Neural cell (in vitro differentiated cells): Measurements from ENCODE around the gene SET. TPM values are rescaled to one million over a fixed set of nuclear protein-coding genes. Genes with fewer than 3 reads are reported as not detected.

Experiments used
- H2AFZ ChIP-seq: fragments of 200-600, 300-800 bp; sonication (generic), shearing (Covaris generic); 2 replicates; pipeline ENCODE4 v1.6.0; 2014; ENCODE audit warnings: low read depth, mild to moderate bottlenecking, antibody characterized with exemption, low read length, moderate library complexity
- H3F3A ChIP-seq: fragments of 200-600 bp; shearing (Covaris generic); 2 replicates; pipeline ENCODE4 v1.6.1; 2016; ENCODE audit warnings: mild to moderate bottlenecking, moderate library complexity, mixed read lengths, antibody characterized with exemption, low read length; ENCODE audit not compliant: insufficient read depth, poor library complexity, severe bottlenecking
- H3K27ac ChIP-seq: fragments of 200-600, 300-800 bp; sonication (generic), shearing (Covaris generic); 2 replicates; pipeline ENCODE4 v1.5.1; 2014; ENCODE audit warnings: mild to moderate bottlenecking, low read length, moderate library complexity
- H3K27me3 ChIP-seq: fragments of 300-800, 200-600 bp; sonication (generic), shearing (Covaris generic); 2 replicates; pipeline ENCODE4 v1.6.0; 2014; ENCODE audit warnings: mild to moderate bottlenecking, low read depth, low read length, moderate library complexity; ENCODE audit not compliant: insufficient read depth
- H3K36me3 ChIP-seq: fragments of 300-800, 200-600 bp; sonication (generic), shearing (Covaris generic); 2 replicates; pipeline ENCODE4 v1.5.1; 2014; ENCODE audit warnings: mild to moderate bottlenecking, antibody characterized with exemption, low read length, moderate library complexity; ENCODE audit not compliant: insufficient read depth
- H3K4me2 ChIP-seq: fragments of 300-800, 200-600 bp; sonication (generic), shearing (Covaris generic); 2 replicates; pipeline ENCODE4 v1.6.0; 2014; ENCODE audit warnings: mild to moderate bottlenecking, low read length
- H3K4me3 ChIP-seq: fragments of 300-800, 200-600 bp; sonication (generic), shearing (Covaris generic); 2 replicates; pipeline ENCODE4 v1.5.1; 2014; ENCODE audit warnings: mild to moderate bottlenecking, low read length, moderate library complexity
- H3K79me2 ChIP-seq: fragments of 200-600 bp; shearing (Covaris generic); replicated peaks from 2 replicates; pipeline ENCODE4 v1.6.0; 2014; ENCODE audit warnings: mild to moderate bottlenecking, low read length, moderate library complexity; ENCODE audit not compliant: insufficient read depth
- H3K9ac ChIP-seq: fragments of 300-800, 200-600 bp; sonication (generic), shearing (Covaris generic); 2 replicates; pipeline ENCODE4 v1.6.1; 2016; ENCODE audit warnings: mild to moderate bottlenecking, low read length, mixed read lengths
- H3K9me2 ChIP-seq: fragments of 200-600 bp; shearing (Covaris generic); 2 replicates; pipeline ENCODE4 v1.6.1; 2016; ENCODE audit warnings: mild to moderate bottlenecking, low read length, mixed read lengths; ENCODE audit not compliant: insufficient read depth
- H3K9me3 ChIP-seq: fragments of 200-600, 300-800 bp; sonication (generic), shearing (Covaris generic); 2 replicates; pipeline ENCODE4 v1.6.1; 2016; ENCODE audit warnings: mild to moderate bottlenecking, mixed run types, low read length, moderate library complexity, mixed read lengths
- H4K20me1 ChIP-seq: fragments of 200-600 bp; shearing (Covaris generic); 2 replicates; pipeline ENCODE4 v1.6.1; 2016; ENCODE audit warnings: mild to moderate bottlenecking, mixed run types; ENCODE audit not compliant: insufficient read depth
- CTCF ChIP-seq: fragments of 450-650 bp; IDR thresholded peaks from 2 replicates; pipeline ENCODE4 v1.5.1; 2014; ENCODE audit warnings: antibody characterized with exemption, mild to moderate bottlenecking, moderate library complexity; ENCODE audit not compliant: poor library complexity, severe bottlenecking
- EP300 ChIP-seq: fragments of 450-650 bp; conservative IDR thresholded peaks from 2 replicates; pipeline ENCODE4 v1.6.1; 2014; ENCODE audit warnings: antibody characterized with exemption, mild to moderate bottlenecking, moderate library complexity; ENCODE audit not compliant: poor library complexity, severe bottlenecking
- EZH2 ChIP-seq: fragments of 200-600, 300-800 bp; shearing (Covaris generic), sonication (generic); IDR thresholded peaks from 2 replicates; pipeline ENCODE4 v1.6.1; 2014; ENCODE audit warnings: antibody characterized with exemption, low read length, borderline replicate concordance, mild to moderate bottlenecking; ENCODE audit not compliant: insufficient read depth, poor library complexity, severe bottlenecking
- MXI1 ChIP-seq: fragments of 450-650 bp; conservative IDR thresholded peaks from 2 replicates; pipeline ENCODE4 v1.6.1; 2014; ENCODE audit warnings: antibody characterized with exemption, mild to moderate bottlenecking; ENCODE audit not compliant: poor library complexity, severe bottlenecking
- POLR2AphosphoS5 ChIP-seq: IDR thresholded peaks from 2 replicates; pipeline ENCODE4 v1.6.1; 2012
- RAD21 ChIP-seq: fragments of 450-650 bp; conservative IDR thresholded peaks from 2 replicates; pipeline ENCODE4 v1.6.1; 2014; ENCODE audit warnings: antibody characterized with exemption, mild to moderate bottlenecking, moderate library complexity
- SMC3 ChIP-seq: fragments of 450-650 bp; conservative IDR thresholded peaks from 2 replicates; pipeline ENCODE4 v1.6.1; 2014; ENCODE audit warnings: antibody characterized with exemption, mild to moderate bottlenecking, moderate library complexity; ENCODE audit not compliant: poor library complexity
- TAF1 ChIP-seq: IDR thresholded peaks from 2 replicates; pipeline ENCODE4 v1.6.1; 2012; ENCODE audit warnings: low read depth
- polyA plus RNA-seq: library from polyadenylated mRNA; depleted of rRNA; stranded (reverse); fragments of >200 nt; gene quantifications from 2 replicates; pipeline ENCODE4 v1.2.3, GENCODE V29; 2014
- TF ChIP-seq, protein P1 (sequence below): IDR thresholded peaks from 2 replicates; pipeline ENCODE4 v1.6.1; 2012; ENCODE audit warnings: borderline replicate concordance

SET gene
- polyA plus RNA-seq, 1 donor from 2014 or later: 855 TPM

GRCh38 chr9:128706045-128706444 is 17.0 kb downstream of the SET start:
- Histone ChIP-seq H3K79me2 (no peaks in the 10 kb centered on the region), H3K27me3 (peaks cover 3% of the 10 kb centered on the region), H3K4me2 (no peak overlapping the region), H2AFZ (no peak overlapping the region), H3K27ac (no peak overlapping the region), H3K4me3 (no peak overlapping the region), H3F3A (no peaks in the 10 kb centered on the region), H3K9ac (no peak overlapping the region), H4K20me1 (no peaks in the 10 kb centered on the region), H3K9me2 (no peaks in the 10 kb centered on the region), H3K9me3 (no peaks in the 10 kb centered on the region), H3K36me3 (no peaks in the 10 kb centered on the region)
- TF ChIP-seq CTCF: no peak
- TF ChIP-seq, protein P1, sequence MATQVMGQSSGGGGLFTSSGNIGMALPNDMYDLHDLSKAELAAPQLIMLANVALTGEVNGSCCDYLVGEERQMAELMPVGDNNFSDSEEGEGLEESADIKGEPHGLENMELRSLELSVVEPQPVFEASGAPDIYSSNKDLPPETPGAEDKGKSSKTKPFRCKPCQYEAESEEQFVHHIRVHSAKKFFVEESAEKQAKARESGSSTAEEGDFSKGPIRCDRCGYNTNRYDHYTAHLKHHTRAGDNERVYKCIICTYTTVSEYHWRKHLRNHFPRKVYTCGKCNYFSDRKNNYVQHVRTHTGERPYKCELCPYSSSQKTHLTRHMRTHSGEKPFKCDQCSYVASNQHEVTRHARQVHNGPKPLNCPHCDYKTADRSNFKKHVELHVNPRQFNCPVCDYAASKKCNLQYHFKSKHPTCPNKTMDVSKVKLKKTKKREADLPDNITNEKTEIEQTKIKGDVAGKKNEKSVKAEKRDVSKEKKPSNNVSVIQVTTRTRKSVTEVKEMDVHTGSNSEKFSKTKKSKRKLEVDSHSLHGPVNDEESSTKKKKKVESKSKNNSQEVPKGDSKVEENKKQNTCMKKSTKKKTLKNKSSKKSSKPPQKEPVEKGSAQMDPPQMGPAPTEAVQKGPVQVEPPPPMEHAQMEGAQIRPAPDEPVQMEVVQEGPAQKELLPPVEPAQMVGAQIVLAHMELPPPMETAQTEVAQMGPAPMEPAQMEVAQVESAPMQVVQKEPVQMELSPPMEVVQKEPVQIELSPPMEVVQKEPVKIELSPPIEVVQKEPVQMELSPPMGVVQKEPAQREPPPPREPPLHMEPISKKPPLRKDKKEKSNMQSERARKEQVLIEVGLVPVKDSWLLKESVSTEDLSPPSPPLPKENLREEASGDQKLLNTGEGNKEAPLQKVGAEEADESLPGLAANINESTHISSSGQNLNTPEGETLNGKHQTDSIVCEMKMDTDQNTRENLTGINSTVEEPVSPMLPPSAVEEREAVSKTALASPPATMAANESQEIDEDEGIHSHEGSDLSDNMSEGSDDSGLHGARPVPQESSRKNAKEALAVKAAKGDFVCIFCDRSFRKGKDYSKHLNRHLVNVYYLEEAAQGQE: no peak
- no peak for TF ChIP-seq SMC3

DNA sequence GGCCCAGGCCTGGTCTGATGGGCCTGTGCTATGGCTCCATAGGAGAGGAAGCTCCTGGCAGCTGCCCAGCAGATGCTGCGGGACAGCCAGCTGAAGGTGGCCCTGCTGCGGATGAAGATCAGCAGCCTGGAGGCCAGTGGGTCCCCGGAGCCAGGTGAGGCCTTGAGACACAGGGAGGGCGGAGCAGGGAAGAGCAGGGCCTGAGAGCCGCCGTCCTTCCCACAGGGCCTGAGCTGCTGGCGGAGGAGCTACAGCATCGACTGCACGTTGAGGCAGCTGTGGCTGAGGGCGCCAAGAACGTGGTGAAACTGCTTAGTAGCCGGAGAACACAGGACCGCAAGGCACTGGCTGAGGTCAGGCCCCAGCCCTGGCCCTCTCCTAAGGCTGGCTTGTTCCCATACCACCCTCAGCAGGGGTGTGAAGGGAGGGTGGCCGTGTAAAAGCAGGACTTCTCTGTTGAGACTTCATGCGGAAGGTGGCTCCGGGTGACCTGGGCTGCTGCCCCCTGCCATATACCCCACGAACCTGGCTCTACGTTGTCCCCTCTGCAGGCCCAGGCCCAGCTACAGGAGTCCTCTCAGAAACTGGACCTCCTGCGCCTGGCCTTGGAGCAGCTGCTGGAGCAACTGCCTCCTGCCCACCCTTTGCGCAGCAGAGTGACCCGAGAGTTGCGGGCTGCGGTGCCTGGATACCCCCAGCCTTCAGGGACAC is 17.8 kb downstream of the SET start:
- Histone ChIP-seq H3K27ac (no peak overlapping the region), H3K4me3 (no peak overlapping the region), H3K9me3 (no peaks in the 10 kb centered on the region), H4K20me1 (no peaks in the 10 kb centered on the region), H3K9ac (no peak overlapping the region), H3K36me3 (no peaks in the 10 kb centered on the region), H3K79me2 (no peaks in the 10 kb centered on the region), H3K9me2 (no peaks in the 10 kb centered on the region), H3F3A (no peaks in the 10 kb centered on the region), H3K4me2 (no peak overlapping the region), H2AFZ (no peak overlapping the region), H3K27me3 (peaks cover 3% of the 10 kb centered on the region)
- no peak for TF ChIP-seq EZH2
- TF ChIP-seq TAF1: no peak
- TF ChIP-seq EP300: no peak
- TF ChIP-seq RAD21: no peak
- TF ChIP-seq SMC3: no peak
- TF ChIP-seq, protein P1: no peak
- TF ChIP-seq POLR2AphosphoS5: no peak
- no peak for TF ChIP-seq MXI1
- TF ChIP-seq CTCF: no peak
